Activated CD4-positive, alpha-beta T cell treated with anti-CD3 and anti-CD28 coated beads, Interleukin-2, amount 50 U/mL, for 4 hours (primary cell): ENCODE data around the gene BABAM2.
"Not testable (repeated sequence)": the region's sequence is repeated elsewhere in the genome, so short reads cannot be mapped to it uniquely, and the experiment has no call there.

Experiments
- DNase-seq, 2 experiments: peaks; one replicate each; pipeline ENCODE4 v3.0.0-alpha.2; 2020

The BABAM2 gene

DNA sequence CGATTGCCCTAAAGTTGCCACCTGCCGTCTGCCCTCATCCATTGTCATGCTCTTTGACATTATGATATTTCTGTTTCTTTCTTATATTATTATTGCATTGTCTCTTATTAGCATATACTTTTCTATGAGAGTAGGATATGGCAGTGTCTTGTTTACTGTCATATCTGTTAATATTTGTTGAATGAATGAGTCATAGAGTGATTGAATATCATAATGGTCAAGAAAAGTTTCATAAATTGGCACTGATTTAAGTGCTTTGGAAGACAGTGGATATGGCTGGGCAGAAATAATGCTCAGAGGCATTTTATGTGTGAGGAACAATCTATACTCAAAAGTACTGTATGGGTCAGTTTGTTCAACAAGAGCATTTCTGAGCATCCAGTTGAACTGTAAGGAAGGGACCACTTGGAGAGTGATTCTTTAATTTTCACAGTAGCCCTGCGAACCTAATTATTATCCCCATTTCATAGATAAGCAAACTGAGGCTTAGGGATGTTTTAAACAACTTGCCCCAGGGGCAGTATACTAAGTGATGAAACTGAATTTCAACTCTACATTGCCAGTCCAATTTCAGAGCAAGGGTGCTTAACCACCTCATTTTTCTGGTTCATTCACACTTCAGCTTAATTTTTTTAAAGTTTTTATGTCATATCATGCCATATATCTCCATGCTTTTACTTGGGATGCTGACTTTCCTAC lies 326.7 kb downstream of the BABAM2 start:
- DNase-seq: no peak

DNA sequence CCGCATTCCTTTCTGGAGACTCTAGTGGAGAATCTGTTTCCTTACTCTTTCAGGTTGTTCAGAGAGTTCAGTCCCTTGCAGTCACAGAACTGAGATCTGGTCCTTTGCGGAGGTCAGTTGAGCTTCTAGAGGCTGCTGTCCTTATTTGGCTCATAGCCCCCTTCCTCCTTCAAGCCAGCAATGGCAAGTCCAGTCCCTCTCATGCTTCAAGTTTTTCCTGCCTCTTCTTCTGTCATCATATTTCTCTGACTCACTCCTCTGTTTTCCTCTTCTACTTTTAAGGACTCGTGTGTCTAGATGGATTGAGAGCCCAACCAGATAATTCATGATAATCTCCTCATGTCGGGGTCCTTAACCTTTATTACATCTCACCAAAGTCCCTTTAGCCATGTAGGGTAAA lies 328.6 kb downstream of the BABAM2 start:
- DNase-seq: no peak

DNA sequence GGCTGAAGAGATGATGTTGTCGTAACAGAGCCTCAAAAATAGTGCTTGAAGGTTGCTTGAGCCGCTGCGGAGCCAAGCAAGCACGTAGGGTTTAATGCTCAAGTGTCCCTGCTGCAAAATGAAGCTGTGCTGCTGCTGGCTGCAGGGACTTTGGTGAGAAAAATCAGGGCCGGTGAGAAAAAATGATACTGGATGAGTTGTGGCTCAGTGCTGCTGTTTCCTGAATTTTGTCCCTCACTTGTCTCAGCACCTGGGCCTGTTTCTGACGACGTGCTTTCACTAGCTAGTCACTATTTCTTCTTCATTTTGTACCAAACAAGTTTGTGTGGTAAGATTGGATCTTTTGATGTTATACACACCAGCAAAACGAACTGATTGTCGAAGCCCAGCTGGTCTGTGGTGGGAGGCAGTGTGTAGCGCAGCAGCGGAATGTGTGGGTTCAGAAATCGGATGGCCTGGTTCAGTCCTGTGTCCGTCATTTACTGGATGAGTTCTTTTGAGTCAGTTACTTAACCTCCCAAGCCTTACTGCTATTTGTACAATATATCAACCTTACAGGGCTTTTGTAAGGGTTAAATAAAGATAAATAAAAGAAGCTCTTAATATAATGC lies 329.3 kb downstream of the BABAM2 start:
- no peak for DNase-seq

GRCh38 chr2:28224648-28225472 lies 334.3 kb downstream of the BABAM2 start:
- no peak for DNase-seq

DNA sequence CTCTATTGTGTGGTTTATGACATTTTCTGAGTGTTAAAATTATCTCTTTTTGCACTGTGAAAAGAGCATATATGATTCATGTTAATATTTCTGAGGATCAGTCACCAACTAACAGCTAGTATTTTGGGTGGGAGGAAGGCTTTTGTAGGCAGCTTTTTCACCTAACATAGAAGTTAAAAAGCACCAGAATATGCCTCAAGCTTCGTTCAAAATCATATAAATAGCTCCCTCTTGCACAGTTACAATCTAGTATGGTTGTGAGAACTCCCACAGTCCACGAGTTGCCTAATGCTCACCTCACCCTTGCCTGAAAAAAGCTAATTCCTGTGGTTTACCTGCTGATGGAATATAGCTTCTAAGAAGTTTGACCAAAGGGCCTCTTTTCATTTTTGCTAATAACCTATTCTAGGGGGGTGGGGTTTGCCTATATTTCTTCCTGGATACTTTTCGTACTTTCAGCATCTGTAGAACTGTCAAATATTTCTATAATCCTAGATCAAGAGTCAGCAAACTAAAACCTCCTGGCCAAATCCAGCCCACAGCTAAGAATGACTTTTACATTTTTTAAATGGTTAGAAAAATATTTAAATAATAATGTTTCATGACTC lies 335.0 kb downstream of the BABAM2 start:
- DNase-seq: no peak

DNA sequence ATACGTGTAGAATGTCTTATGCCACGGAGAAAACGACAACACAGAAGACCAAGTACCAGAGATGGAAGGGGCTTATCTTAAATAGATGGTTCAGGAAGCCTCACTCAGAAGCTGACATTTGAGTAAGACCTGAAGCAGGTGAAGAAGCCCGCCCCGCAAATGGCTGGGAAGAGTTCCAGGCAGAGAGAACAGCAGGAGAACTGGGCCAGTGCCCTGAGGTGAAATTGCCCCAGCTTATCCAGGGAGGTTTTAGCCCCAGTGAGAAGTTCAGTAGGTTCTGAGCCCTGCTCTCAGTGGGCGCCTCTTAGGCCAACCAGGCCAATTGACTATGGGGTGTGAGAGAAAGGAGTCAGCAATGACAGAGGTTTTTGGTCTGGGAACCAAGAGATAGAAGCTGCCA lies 336.0 kb downstream of the BABAM2 start:
- no peak for DNase-seq

DNA sequence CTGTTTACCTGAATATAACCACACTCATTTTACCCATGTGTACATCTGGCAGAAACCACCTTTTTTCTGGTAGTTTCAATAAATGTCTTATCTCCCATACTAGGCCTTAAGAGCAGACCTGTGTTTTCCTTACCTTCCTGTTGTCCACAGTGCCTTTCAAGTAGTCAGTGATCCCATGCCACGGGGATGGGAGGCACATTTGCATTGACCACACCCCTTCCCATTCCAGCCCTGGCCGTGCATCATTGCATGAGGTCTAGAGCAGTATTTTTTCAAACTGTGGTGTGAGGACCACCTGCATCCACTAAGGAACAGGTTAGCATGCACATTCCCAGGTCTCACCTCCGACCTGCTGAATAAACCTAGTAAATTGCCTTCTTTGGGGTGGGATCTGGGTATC lies 337.0 kb downstream of the BABAM2 start:
- DNase-seq: no peak

- no peak for DNase-seq
These were observed 338.0 kb downstream of the BABAM2 start for GRCh38 chr2:28228434-28228995.

- no peak for DNase-seq
These were observed 340.6 kb downstream of the BABAM2 start for GRCh38 chr2:28231110-28231631.

GRCh38 chr2:28232295-28232694 lies 341.8 kb downstream of the BABAM2 start:
- no peak for DNase-seq

DNA sequence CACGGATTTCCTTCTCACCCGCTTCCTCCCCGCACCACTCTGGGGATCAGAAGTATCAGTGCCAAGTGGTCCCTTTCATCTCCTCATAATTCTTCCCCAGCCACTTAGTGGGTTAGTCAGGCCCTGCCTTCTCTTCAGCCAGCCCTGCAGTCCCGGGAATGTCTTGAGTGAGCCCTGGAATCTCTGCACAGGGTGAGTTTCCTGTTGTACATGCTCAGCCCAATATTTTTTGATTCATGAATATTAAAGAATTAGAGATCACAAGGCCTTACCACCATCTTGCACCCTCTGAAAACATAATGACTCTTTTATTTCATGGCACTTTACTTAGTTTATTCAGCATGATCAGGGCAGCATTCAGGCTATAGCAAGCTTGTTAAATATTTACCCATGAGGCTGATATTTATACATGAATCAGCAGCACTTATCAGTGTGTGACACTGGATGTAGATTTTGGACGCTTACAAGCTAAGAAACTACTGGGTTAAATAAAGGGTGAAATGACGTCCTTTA lies 342.7 kb downstream of the BABAM2 start:
- no peak for DNase-seq

DNA sequence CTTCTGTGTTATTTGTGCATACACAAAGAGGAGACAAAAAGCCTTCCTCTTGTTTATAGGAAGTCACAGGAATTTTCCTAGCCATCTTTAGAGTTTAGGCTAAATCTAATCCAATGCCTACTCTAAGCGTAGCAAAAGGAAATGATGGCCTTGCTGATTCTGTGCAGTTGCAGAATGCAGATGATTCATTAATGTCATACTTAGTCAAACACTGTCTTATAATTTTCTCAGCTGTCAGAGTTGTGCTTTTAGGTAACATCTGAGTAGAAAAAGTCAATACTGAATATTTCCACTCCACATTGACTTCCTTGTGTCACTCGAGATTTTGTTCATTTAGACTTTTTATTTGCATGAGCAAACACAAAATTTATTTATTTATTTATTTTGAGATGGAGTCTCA lies 344.3 kb downstream of the BABAM2 start:
- no peak for DNase-seq

- no peak for DNase-seq
These were observed 348.7 kb downstream of the BABAM2 start for GRCh38 chr2:28239207-28239606.

DNA sequence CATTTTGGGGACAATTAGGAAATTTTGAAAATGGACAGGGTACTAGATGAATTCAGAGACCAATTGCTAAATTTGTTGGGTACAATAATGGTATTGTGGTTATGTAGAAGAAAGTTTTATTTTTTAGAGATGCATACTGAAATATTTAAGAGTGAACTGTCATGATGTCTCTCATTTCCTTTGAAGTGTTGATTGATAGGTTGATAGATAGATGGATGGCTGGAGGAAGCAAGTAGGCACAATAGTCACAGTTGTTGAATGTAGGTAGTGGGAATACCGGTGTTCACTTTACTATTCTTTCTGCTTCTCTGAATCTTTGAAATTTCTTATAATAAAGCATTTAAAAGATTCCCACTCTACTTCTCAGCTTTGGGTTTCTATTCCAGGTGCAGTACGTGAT lies 350.4 kb downstream of the BABAM2 start:
- DNase-seq: no peak

DNA sequence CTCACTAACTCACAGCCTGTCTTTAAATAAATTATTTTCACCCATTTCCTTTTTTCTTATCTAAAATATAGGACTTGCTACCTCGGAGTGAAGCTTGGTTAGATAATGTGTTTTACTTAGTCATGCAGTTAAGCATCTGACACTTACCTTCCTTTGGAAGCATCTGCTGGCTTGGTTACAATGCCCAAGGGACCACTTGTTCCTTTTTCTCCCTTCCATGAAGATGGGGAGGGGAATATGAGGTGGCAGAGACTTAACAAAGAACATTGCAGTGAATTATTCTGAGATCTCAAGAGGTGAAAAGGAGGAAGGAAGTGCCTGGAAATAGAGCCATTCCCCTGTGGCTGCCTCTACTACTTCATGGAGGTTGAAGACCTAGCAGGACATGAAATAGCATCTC lies 356.8 kb downstream of the BABAM2 start:
- no peak for DNase-seq

DNA sequence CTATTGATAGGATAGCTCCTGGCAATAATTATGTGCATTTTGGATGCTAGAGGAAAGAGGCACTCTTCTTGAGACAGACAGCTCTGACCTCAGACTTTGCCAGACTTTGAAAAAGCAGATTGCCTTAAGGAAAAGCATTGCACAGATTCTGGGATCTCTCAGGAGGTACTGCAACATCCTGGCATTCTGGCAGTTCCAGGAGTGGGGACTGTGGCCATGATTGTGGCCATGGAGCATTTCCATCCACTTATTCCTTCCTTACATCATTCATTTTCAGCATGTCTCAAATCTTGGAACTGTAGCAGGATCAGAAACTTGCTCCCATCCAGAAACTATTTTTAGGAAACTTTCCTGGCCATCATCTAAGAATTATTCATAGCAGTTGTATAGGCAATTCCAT lies 357.2 kb downstream of the BABAM2 start:
- DNase-seq: no peak

DNA sequence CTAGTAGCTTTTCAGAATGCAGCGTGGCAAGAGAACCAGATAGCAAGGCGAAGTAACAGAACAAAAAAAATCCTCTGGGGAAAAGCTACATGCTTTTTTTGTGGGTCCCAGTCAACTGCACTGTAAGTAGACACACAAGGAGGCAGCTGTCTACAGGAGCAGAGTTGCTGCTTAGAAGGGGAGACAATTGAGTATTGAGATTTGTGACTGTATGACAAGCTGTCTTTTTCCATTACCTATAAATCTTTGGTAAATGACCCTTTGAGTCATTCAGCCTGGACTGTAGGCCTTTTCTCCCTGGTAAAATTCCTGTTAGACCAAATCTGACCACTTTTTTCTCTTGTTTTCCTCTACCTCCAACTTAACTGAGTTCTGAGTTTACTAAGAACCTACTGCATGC lies 358.0 kb downstream of the BABAM2 start:
- no peak for DNase-seq

DNA sequence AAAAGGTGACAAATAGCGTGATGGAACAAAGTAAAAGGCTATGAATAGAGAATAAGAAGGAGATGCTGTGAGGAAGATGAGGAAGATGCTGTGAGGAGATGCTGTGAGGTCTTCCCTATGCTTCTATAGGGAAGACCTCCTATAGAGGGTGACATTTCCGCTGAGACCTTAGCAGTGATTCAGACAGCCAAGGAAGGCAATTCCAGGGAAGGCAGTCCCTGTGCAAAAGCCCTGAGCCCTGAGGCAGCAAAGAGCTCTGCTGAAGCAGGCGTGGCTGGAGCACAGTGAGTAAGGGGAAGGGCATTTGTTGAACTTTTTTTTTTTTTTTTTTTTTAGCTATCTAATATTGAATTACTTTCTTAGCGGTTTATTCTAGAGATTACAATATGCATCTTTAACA lies 359.5 kb downstream of the BABAM2 start:
- DNase-seq: no peak

DNA sequence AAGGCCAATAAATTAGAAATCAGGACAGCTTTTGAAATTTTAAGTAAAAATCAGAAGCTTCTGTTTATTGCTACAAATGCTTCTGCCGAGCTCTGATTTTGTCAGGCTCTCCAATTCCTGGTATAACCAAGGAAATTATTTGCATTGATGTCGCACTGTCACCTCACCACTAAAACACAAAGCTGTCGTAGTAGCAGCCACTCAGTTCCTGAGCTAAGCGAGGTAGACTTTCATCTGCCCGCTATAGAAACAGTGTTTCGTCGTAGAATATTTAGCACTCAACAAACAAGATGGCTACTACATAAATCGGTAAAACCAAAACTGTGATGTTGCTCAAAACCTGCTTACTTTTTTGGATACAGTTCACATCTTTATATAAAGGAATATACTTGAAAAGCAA lies 360.8 kb downstream of the BABAM2 start:
- peak; percentile 7 to 13 for DNase-seq

- peak in 1 of 2 experiments; percentile 6 for DNase-seq
These were observed 361.8 kb downstream of the BABAM2 start for GRCh38 chr2:28252311-28252710.

DNA sequence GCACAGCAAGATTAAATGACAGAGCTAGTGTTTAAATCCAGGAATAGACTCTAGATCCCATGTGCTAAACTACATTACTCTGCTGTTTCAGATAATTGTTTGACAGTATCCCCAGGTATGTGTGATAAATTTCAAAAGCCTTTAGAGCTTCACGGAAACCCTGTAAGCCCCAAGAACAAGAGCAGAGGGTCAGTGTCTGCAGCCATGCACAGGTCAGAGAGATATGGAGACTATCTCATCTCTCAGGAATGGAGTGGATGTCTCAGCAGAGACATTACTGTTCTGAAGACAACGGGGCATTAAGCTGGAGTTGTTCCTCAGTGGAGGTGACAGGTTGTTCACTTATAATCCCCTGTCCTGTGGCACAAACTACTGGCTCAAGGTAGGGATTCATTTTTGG lies 363.0 kb downstream of the BABAM2 start:
- no peak for DNase-seq

DNA sequence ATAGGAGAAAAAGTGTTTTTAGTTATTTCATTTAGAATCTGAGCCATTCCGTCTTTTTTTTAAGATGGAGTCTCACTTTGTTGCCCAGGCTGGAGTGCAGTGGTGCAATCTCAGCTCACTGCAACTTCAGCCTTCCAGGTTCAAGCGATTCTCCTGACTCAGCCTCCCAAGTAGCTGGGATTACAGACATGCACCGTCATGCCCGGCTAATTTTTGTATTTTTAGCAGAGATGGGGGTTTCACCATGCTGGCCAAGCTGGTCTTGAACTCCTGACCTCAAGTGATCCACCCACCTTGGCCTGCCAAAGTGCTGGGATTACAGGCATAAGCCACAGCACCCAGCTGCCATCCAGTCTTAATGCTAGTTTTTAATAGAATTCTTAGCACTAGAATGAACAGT lies 364.7 kb downstream of the BABAM2 start:
- not testable (repeated sequence) for DNase-seq

GRCh38 chr2:28257182-28257581 lies 366.7 kb downstream of the BABAM2 start:
- DNase-seq: no peak
